D721Med (cell line): ENCODE data around the gene RILP.
"Not testable (repeated sequence)": the region's sequence is repeated elsewhere in the genome, so short reads cannot be mapped to it uniquely, and the experiment has no call there.

Source experiments
- DNase-seq: peaks from one replicate; pipeline ENCODE4 v3.0.0; 2011; ENCODE audit warnings: low spot score; ENCODE audit not compliant: insufficient read length
- FAIRE-seq: peaks from 2 replicates; lab custom pipeline; 2011; peaks lifted over from hg19 to GRCh38; lab: Jason Lieb, UNC
- CTCF ChIP-seq: IDR thresholded peaks from 2 replicates; pipeline ENCODE4 v1.5.1; 2012; ENCODE audit warnings: mild to moderate bottlenecking, control low read depth; ENCODE audit not compliant: insufficient read depth; ENCODE audit errors: missing control alignments

The RILP gene

GRCh38 chr17:1649844-1650501, at the start of gene RILP:
Gene RILP (minus strand): TSS chr17:1649866. CDS start chr17:1649804, 62 bp downstream.
- FAIRE-seq (no peak), DNase-seq (no peak)
- TF ChIP-seq CTCF, result no peak

DNA sequence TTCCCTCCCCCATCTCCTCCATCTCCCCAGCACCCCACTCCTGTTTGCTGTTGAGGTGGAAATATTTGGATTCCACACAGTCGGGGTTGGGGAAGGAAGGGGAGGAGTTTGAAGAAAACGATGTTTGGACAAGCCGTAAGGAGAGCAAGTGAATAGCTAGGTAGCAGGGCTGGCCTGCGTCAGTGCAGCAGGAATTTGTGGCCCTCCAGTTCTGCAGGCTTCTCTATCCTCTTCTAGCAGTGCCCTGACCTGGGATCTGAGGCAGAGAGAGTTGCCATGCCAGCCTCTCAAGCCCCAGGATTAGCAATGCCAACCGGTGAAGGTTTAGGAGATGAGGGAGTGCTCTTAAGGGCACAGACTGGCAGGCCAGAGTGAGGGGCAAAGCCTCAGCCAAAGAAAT, 48.0 kb upstream of the RILP start:
- DNase-seq (no peak), FAIRE-seq (no peak)
- no peak for TF ChIP-seq CTCF

DNA sequence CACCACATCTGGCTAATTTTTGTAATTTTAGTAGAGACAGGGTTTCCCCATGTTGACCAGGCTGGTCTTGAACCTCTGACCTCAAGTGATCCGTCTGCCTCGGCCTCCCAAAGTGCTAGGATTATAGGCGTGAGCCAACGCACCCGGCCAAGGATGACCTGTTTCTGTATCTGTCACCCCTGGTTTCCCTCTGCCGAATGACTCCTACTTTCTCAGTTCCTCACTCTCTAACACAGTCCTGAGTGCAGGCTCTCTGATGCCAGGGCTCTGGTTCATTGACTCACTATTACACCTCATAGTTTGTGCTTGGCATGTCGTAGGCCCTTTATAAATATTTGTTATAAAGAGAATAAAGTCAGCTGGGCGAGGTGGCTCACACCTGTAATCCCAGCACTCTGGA, 45.7 kb upstream of the RILP start:
- no peak for TF ChIP-seq CTCF
- DNase-seq (no peak), FAIRE-seq (no peak)

GRCh38 chr17:1693339-1693738, 43.7 kb upstream of the RILP start:
- no peak for TF ChIP-seq CTCF
- no peak for DNase-seq
- FAIRE-seq, result no peak

- TF ChIP-seq CTCF, result no peak
- DNase-seq (no peak), FAIRE-seq (no peak)
These were observed 41.0 kb upstream of the RILP start for GRCh38 chr17:1690544-1691221.

- not testable (repeated sequence) for DNase-seq, FAIRE-seq
These were observed 38.7 kb upstream of the RILP start for GRCh38 chr17:1688405-1688804.

GRCh38 chr17:1686086-1686485, 36.4 kb upstream of the RILP start:
- no peak for DNase-seq
- no peak for FAIRE-seq
- no peak for TF ChIP-seq CTCF
